GM20431 (cell line): Measurements from ENCODE around the gene CANT1.

ENCODE experiments used
- in situ Hi-C: fragments of 300-500 bp; cut with MseI, MboI; formaldehyde crosslinking; loops from one replicate; pipeline ENCODE4 v1.15.0; 2020; ENCODE audit warnings: low sequenced_read_pairs; ENCODE audit not compliant: unreplicated experiment

CANT1 gene

DNA sequence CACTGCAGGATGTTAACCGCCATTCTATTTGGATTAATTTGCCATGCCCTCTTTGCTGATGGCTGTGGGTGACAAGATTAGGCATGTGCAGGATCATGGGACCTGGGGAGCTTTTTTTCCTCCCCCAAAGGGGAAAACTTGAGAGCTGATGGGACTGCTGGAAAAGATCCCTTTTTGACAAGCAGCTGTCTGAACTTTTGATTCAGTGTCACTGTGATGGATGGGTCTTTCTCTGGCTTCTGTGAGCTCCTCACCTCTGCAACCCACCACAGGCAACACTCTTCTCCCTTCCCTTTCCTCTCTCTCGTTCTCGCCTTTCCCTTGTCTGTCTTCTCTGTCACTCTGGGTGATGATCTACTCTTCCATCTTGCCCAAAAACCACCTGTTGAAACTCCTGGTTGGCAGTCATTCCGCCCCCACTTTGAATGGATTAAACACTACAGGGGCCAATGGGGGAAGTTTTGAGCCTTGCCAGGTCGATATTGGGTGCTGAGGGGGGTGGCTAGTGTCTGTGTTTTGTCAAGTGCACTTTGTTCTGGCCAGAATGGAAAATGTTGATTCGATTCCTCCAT, 3.1 kb upstream of the CANT1 start:
- in situ Hi-C loops, result no loop called here

DNA sequence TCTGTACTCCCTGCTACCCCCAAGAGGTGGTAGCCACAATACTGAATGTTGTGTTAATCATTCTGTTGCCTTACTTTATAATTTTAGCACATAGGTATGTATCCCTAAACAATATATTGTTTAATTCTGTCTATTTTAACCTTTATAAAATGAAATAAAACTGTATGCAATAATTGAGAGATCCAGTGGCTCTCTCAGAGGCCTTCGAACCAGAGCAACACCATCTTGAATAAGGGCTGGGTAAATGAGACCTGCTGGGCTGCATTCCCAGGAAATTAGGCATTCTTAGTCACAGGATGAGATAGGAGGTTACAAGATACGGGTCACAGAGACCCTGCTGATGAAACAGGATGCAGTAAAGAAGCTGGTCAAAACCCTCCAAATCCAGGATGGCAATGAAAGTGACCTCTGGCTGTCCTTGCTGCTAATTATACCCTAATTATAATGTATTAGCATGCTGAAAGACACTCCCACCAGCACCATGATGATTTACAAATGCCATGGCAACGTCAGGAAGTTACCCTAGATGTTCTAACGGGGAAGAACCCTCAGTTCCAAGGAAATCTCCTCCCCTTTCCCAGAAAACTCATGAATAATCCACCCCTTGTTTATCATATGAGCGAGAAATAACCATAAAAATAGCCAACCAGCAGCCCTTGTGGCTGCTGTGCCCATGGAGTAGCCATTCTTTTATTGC, 2.0 kb upstream of the CANT1 start:
- in situ Hi-C loops, result no loop called here

DNA sequence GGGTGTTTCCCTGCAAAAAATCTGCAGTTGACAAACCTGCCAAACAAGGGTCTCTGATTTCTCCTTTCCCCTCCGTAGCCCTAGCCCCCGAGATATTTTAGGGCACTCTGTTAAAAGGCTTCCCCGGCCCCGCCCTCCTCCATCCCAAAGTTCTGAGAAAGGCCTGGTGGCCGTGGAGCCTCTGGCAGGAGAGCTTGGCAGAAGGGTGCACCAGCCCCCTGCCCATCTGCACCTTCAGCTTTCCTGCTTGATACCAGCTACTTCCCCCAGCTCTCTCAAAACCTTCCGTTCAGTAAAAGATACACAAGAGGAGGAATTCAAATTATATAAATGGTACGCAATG, 711 bp upstream of the CANT1 start:
- in situ Hi-C loops, result no loop called here

DNA sequence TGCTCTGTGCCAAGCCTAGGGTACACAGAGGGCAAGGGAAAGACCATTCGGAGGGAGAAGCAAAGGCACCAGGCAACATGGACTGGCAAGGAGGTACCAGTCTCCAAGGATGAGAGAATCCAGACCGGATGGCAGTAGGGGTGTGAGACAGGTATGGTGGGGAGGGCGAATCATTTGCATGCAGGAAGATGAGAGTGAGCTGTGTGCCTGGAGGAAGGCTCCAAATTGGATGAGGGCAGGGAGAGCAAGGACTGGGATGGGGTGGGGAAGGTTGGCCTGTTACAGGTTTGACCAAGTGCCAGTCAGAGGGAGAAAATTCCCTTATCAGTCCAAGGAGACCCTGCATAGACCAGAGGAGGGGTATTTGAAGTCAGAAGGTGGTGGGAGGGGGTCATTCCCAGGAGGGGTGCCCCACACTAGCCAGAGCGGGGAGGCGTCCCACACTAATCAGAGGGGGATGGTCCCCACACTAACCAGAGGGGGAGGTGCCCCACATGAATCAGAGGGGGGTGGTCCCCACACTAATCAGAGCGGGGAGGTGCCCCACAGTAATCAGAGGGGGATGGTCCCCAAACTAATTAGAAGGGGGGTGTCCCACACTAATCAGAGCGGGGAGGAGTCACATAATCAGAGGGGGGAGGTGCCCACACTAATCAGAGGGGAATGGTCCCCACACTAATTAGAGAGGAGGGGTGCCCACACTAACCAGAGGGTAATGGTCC, 737 bp downstream of the CANT1 start:
- in situ Hi-C loops, result no loop called here

DNA sequence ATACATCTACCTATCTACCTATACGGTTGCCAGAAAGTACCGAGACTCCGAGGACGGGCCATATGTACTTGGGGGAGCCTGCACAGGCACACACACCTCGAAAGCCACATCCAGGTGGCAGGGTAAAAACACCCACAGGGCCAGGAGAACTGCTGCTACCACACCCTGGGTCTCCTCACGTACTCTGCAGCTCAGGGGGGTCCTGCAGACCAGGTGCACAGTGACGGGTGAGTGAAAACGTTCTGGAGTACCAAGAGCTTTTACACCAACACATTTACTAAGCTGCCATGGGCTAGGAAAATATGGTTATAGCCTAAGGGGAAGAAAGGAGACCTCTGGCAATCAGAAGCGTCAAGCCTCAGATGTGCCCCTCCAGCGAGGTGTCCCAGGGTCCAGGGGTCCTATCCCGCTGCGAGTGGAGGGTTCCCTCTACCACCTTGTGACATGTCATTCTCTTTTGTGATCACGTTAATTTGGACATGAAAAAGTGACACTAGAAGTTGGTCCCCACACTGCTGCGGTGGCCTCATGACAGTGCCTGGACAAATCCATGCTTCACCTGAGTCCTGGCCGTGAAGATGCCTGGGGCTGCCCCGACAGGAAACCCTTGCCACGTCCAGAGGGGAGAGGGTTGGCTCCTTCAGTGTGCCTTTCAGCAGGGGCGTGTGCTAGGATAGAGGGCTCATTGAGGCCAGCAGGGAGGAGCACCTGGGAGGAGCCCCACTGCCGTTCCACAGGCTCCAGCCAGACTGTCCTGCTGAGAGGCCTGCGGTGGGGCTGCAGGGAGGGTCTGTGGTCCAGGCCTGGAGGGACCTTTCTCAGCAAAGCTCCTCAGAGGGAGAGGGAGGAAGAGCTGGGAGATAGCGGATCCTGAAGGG, 1.8 kb downstream of the CANT1 start:
- in situ Hi-C loops, result no loop called here

DNA sequence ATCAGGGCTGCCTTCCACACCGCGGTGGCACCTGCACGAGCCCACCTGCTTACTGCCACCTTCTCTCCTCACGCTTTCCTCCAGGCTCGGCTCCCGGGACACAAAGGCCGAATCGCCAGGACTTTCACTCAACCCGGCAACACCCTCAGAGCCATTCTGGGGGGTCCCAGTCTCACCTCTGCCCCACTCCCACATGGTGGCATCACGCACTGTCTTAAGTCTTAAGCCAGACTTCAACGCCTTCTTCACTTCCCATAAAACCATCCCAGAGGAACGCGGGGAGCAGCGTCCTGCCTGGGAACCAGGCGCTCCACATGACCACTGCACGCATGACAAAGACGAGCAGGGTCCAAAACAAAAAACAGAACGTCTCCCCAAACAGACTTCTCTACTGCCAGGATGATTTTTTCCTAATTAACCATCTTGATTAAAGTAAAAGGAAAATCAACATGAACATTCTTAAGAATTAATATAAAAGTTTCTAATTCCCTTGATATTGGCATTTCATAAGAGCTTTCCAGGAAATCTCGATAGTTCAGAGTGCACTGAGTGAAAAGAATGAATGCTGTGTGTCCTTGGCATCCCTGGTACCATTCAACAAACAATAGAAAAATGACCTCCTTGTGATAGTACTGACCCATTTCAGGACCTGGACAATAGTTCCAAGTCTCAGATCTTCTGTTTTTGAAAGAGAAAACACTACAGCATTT, 2.6 kb downstream of the CANT1 start:
- in situ Hi-C loops, result no loop called here

DNA sequence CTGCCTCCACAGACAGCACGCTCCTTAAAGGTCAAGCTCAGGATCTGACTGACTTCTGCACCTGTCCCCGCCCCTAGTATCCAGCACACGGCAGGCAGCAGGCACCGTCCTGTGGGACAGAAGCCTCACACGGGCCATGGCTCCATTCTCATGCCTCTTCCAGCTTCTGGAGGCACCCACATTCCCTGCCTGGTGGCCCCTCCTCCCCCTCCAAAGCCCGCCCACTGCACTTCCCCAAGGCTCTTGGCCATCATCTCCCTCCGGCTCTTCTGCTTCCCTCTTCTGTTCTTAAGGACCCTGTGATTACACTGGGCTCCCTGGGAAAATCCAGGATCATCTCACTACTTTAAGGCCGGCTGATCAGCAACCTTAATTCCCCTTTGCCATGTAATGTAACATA, 3.5 kb downstream of the CANT1 start:
- in situ Hi-C loops, result no loop called here

DNA sequence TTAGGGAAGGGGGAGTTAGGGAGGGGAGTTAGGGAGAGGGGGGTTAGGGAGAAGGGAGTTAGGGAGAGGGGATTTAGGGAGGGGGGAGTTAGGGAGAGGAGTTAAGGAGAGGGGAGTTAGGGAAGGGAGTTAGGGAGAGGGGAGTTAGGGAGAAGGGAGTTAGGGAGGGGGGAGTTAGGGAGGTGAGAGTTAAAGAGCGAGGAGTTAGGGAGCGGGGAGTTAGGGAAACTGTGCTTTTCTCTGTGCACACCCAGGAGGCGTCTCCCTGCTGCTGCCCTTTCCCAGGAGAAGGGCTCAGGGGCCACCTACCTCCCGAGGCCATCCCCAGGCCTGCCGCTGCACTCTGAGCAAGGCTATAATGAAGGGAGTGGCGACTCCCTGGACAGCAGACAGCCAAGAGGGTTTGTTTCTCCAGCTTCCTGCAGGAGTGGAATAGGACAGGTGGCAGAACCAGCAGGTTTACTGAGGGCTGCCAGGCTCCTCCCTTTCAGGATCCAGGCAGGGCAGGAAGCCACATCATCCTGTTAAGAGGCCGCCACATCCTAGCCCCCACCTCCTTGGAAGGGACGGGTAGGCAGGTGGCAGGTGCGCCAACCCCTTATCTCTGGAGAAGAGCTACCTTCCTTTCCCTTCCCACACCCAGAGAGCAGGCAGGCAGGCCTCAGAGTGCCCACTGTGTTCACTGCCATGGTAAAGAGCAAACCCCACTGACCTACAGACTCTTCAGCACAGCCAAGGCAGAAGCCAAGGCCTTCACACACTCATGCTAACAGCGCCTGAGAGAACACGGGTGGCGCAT, 4.3 kb downstream of the CANT1 start:
- in situ Hi-C loops, result no loop called here

DNA sequence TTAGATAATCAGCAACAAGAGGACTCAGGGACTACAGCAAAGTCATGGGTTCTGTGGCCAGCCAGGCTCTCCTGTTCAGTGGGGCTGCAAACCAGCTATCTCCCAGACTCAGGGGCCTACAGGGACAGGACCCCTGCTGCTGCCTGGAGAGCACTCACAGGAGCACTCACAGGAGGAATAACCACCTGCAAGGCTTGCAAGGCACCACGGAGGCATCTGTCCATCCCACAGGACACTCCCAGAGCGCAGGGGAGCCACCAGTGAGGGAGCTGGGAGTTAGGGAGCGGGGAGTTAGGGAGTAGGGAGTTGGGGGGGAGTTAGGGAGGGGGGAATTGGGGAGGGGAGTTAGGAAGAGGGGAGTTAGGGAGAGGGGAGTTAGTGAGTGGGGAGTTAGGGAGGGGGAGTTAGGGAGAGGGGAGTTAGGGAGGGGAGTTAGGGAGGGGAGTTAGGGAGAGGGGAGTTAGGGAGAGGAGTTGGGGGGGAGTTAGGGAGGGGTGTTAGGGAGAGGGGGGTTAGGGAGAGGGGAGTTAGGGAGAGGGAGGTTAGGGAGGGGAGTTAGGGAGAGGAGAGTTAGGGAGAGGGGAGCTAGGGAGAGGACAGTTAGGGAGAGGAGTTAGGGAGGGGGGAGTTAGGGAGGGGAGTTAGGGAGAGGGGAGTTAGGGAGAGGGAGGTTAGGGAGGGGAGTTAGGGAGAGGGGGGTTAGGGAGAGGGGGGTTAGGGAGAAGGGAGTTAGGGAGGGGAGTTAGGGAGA, 5.7 kb downstream of the CANT1 start:
- in situ Hi-C loops, result no loop called here

DNA sequence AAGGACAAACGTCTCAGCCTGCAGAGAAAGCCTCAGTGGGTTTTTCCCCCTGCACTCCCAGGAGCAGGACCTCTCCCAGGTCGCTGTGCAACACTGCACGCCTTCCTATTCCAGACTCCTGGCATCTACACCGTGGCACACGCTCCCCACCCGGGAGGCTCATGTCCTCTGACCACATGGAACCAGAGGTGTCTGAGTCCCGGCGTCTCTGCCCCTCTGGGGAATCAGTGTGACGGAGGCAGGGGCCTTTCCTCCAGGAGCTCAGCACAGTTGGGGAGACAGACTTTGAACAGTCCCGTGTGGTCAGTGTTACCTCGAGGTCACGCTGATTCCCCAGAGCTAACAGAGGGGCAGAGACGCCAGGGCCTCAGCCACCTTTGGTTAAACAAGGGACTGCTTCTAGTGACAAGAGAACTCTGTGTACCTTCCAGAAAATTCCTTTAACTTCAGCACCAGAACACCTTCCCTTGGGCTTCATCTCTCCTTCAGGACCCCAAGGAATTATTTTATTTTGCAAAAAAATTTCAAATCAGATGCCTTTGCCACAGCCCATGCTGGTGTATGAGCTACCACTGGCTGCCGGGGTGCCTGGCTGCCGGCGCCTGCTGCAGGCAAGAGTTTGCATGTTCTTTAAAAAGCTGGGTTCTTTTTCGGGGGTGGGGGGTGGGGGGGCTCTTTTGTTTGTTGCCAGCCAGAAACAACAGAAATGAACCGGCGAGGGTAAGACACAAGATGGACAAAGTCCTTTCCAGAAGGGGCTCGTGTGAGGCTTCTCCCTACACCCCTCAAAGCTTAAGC, 6.6 kb downstream of the CANT1 start:
- in situ Hi-C loops, result no loop called here

DNA sequence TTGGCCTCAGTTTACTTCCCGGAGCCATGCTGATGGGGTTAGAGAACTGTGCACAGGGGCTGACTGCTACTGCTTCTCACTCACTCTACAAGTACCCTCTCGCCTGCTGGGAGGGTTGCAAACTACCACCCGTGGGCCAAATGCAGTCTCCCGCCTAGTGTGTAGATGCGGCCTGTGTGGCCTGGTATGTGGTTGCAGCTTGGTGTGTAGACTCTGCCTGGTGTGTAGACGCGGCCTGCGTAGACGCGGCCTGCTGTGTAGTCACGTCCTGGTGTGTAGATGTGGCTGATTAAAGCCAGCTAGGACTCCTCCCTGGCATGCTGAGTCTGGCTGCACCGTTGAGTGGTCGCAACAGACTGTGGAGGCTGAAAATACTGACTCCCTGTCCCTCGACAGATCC, 7.3 kb downstream of the CANT1 start:
- in situ Hi-C loops, result no loop called here

DNA sequence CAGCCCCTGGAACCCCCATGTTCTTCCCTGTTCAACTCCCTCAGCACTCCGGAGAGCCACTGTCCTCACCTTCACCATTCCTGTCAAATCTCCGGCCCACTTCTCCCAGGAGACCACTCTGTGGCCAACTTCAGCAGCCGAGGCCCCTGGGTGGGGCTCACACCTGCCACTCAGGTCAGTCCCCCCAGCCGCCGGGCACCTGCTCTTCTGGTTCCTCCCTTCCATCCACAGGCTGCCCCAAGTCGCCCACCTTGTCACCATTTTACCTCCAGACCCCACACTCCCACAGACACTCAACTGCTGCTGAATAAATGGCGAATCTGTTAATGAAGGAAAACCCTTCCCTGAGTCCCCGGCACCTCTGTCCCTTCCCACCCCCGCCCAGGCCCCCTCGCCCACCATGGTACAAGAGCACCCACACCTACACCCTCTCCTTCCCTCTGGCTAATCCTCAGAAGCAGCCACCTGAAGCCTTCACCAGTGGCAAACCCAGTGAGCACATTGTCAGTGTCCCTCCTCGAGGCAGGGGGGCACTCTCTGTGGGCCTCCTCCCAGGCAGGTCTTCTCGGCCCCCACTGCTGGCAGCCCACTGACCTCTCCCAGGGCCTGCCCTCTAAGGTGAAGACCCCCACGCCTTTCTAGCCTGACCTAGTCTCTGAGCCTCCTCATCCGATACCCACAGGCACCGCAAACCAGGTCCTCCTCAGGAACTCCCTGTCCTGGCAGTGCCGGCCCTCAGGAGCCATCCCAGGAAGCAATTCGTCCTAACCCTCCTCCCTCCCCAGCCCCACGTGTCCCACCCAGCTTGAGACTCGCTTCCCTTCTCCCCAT, 8.2 kb downstream of the CANT1 start:
- in situ Hi-C loops, result no loop called here

DNA sequence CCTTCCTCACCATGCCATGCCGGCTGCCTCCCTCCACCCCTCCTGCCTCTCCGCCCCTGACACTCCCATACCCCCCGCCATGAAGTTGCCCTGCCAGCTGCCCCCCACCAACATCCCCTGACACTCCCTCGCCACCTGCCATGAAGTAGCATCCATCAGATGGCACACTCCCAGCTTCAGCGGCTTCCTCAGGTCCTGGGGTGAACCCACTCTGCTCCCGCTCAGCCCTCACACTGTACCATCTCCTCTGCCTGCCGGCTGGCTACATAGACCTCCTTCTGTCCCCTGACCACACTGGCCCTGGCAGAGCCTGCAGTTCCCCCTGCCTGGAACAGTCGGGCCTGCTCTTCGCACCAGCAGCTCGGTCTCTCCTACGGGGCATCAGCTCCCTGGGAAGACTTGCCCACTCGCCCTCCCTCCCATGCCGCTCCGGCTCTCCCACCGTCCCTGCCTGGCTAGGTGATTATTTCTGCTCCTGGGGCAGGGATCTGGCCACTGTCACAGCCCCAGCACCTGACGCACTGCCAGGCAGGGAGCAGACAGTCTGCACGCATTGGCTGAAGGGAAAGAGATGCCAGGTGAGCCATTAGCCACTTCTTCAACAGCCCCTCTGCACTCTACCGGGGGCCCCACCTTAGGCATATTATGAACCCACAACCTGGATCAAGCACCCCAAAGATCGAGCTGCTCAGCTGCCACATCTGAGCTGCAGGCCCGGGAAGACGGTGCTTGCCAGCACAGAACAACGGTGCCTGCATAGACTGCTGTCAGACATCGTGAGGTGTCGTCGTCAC, 9.0 kb downstream of the CANT1 start:
- in situ Hi-C loops, result no loop called here

DNA sequence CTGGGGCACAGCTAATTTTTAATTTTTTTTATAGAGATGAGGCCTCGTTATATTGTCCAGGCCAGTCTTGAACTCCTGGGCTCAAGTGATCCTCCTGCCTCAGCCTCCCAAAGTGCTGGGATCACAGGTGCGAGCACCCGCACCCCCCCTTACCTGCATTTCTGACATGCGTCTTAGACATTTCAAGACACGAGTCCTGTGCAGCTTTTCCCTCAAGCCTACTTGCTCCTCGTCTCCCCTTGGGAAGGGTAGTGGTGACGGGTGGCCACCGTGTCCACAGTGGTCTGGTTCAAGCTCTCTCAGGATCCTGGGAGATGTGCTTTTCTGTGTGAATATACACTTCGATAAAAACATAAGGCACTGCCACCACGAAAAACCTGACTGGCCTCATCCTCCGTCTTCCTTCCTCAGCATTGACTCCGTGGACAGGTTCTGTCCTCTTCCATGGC, 9.6 kb downstream of the CANT1 start:
- in situ Hi-C loops, result no loop called here

DNA sequence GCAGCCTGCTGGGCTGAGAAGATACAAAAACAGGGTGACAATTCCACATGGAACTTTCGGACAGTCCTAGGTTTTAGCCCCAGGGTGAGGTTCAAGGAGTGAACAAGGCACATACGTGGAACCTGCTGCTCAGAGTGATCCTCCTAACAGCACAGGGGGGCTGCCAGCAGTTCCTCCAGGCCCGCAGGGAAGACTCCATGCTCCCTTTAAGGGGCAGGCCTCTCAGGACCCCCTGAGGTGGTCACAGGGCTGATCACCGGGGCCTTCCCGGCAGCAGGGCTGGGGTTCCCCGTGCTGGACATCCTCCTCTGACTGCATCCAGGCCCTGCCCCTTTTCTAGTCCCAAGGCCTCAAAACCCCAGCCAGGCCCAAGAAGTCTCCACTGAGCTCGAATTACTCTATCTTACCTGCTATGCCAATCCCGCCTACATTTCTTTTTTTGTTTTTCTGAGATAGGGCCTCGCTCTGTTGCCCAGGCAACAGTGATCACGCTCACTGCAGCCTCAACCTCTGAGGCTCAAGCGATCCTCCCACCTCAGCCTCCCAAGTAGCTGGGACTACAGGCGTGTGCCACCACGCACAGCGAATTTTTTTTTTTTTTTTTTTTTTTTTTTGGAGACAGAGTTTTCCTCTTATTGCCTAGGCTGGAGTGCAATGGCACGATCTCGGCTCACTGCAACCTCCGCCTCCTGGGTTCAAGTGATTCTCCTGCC, 10.4 kb downstream of the CANT1 start:
- in situ Hi-C loops, result no loop called here
